Hematopoietic multipotent progenitor cell treated with erythropoietin and hydrocortisone succinate and interleukin-3 and kit ligand, for 15 days (in vitro differentiated cells): ENCODE data around the gene HRH2.
"Not testable (repeated sequence)": the region's sequence is repeated elsewhere in the genome, so short reads cannot be mapped to it uniquely, and the experiment has no call there.

Experiments used
- DNase-seq: peaks from one replicate; pipeline ENCODE4 v3.0.0-alpha.2; 2015; ENCODE audit warnings: low spot score

The HRH2 gene

DNA sequence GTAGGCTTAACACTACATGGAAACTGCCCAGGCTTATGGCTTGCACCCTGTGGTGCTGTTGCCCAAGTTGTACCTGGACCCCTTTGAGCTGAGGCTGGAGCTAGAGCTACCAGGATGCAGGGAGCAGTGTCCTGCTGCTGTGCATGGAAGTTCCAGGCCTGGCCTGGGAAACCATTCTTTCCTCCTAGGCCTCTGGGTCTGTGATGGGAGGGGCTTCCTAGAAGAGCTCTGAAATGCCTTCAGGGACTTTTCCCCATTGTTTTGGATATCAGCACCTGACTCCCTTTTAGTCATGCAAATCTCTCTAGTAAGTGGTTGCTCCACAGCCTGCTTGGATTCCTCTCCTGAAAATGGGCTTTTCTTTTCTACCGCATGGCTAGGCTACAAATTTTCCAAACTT is 7.9 kb upstream of the HRH2 start:
- DNase-seq: no peak

DNA sequence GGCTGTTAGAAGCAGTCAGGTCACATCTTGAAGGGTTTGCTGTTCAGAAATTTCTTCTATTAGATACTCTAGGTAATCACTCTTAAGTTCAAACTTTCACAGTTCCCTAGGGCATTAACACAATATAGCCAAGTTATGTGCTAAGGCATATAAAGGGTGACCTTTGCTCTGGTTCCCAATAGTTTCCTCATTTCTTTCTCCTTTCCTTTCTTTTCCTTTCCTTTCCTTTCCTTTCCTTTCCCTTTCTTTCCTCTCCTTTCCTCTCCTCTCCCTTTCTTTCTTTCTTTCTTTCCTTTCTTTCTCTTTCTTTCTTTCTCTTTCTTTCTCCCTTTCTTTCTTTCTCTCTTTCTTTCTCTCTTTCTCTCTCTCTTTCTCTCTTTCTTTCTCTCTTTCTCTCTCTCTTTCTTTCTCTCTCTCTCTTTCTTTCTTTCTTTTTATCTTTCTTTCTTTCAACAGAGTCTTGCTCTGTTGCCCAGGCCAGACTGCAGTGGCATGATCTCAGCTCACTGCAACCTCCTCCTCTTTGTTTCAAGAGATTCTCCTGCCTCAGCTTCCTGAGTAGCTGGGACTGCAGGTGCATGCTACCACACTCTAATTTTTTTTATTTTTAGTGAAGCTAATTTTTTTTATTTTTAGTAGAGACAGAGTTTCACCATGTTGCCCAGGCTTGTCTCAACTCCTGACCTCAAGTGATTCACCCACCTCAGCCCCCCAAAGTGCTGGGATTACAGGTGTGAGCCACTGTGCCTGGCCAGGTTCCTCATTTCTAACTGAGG is 7.3 kb upstream of the HRH2 start:
- DNase-seq: not testable (repeated sequence)

GRCh38 chr5:175652741-175653663 is 4.9 kb upstream of the HRH2 start:
- no peak for DNase-seq

DNA sequence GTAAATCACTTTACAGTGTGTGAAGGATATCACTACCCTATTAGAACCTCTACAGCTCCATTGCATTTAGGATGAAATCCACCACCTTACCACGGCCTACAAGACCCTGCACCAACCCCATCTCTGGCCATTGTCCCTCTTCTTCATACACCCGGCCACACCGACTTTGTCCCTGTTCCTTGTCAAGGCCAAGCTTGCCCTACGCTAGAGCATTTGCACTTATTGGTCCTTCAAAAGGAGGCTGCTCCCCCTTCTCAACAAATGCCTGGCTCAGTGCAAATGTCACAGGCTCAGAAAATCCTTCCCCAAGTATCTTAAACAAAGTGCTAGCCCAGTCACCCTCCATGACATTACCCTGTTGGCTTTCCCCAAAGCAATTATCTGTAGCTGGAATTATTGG is 4.1 kb upstream of the HRH2 start:
- DNase-seq: no peak

DNA sequence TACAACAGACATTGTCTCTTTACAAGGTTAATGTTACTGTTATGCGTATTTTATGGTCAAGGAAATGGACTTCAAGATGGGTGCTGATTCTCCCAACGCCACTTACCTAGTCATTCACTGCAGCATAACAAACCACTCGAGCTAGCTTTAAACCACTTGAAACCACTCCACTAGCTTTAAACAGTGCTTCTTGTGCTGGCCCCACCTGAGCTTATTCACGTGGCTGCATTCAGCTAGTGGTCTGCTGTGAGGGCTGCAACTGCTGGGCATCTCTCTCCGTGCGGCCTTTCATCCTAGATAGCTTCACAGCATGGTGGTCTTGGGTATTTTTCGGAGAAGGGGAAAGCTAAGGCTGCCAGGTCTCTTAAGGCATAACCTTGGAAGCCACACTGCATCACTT is 3.5 kb upstream of the HRH2 start:
- DNase-seq: no peak

DNA sequence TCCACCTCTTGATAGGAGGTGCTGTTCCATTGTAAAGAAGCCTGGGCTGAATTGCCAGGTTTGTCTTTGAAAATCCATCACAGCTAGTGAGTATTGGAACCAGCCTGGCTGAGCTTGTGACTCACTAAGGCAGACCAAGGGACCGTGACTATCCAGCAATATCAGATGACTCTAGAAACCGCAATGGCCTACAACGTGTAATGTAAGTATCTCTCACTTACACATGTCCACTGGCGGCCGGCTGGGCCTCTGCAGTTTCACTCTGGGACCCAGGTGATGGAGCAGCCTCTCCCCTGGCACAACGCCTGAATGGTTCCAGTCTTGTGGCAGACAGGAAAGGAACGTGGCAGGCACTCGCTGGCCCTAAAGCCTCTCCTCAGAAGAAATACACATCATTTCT is 3.1 kb upstream of the HRH2 start:
- DNase-seq: no peak

DNA sequence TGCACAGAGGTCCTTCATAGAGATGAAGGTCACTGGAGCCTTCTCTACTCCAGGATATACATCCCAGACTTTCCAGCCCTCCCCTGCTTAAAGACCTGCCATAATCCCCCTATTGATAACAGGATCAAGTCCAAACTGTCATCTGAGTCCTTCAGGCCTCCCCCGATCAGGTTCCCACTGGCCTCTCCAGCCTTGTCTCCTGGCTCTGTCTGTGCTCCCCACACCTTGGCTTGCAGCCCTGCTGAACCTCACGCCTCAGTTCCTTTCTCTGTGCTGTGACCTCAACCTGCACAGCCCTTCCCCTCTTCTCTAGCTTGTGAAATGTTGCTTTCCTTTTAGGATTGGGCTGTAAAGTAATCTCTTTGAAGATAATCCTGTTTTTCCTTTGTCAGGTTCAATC is 2.5 kb upstream of the HRH2 start:
- DNase-seq: no peak

DNA sequence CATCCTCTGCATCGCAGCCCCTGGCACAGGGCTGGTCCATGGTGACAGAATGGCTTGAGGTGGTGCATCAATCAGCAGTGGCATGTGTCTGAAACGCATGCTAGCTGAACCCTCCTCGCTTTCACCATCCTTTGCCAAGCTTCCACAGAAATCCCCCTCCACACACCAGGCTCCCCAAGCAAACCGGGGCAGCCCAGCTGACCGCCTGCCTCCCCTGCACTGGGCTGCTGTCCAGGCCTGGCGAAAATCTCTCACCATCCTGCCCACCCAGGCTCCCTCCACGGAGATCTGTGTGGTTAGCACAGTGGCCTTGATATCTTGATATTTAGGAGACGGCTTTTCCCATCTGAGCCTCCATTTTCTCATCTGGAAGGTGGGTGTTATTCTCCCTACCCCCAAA is 905 bp upstream of the HRH2 start:
- no peak for DNase-seq

DNA sequence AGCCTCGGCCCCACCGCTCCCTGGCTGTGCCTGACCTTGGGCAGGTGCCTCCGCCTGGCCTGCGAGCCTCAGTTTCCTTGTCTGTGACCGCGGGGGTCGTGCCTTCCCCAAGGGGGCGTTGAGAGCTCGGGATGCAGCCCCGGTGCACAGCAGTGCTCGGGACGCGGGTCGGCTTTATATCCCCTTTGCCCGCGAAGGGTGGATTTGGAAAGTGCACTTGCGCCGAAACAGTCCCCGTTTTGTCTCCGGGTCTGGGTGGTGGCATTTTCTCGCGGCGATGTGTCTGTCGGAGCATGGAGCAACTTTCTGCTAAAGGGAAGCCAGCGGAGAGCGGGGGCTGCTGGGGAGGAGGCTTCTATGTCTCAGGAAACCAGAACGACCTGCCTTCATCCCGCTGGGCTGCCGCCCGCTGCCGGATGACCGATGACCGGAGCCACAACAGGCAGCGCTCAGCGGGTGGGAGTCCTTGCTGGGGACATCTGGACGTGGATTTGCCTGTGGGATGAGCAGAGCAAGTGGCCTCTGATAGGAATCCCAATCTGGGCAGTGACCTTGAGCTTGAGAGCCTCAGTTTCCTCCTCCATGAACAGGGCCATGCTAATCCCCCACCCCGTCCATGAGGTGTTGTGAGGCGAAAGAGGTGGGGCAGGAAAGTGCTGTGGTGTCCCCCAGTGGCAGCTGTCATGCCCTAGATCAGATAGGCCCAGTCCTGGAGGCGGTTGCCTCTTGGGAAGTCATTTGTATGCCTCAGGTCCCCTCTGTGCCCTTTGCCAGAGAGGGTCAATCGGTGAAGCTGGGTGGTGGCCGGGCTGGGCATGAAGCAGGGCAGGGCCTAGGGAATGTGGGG is 651 bp downstream of the HRH2 start:
- no peak for DNase-seq

DNA sequence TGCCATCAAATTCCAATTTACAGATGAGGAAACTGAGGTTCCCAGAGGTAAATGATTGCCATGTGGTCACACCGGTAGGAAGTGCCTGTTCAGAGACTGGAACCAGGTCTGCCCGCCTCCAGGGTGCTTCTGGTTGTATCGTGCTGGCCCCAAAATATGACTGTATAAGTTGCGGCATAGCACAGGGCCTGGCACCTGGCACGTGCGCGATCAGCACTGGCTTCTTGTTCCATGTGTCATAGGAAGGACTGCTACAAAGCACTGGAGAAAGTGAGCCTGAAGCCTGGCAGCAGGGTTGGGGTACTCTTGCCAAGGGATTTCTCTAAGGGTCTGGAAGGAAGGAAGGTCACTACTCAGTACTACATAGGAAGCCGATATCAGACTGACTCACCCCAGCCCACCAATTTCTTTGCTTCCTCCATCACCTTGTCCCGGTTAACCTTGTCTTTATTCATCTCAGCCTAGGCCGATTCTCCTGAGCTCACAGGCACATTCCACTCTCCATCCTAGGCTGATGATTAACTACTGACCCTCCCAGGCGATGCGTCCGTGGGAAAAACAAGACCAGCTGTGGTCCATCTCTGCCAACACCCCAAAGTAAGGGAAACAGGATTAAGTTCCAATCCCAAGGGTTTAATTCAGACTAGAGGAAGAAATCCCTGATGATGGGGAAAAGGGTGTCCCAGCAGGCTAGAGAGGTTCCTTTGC is 1.8 kb downstream of the HRH2 start:
- no peak for DNase-seq

GRCh38 chr5:175663186-175664184 is 5.6 kb downstream of the HRH2 start:
- no peak for DNase-seq

DNA sequence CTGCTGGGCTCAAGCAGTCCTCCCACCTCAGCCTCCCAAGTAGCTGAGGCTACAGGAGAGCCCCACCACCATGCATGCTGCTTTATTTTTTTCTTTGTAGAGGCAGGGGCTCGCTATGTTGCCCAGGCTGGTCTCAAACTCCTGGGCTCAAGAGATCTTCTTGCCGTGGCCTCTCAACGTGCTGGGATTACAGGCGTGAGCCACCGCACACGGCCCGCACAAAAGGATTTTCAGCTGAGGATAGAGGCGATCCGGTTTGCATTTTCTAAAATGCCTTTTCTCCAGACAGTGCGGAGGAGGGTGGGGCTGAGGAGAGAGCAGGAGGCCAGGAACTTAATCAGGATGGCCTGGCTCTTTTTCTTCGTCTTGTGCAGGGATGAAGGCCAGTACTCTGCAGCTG is 6.9 kb downstream of the HRH2 start:
- DNase-seq: no peak

DNA sequence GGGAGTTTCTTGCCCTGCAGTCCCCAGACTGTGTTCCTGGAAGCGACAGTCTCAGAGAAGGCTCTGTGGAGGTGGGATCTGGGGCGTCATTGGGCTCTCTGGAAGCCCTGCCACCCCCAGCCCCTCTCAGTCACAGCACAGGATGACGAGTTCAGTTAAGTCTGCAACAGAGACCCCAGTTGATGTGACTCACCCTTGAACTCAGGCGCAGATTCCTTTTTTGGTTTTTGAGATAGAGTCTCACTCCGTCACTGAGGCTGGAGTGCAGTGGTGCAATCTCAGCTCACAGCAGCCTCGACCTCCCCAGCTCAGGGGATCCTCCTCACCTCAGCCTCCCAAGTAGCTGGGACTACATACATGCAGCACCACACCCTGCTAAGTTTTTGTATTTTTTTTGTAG is 8.3 kb downstream of the HRH2 start:
- DNase-seq: no peak

DNA sequence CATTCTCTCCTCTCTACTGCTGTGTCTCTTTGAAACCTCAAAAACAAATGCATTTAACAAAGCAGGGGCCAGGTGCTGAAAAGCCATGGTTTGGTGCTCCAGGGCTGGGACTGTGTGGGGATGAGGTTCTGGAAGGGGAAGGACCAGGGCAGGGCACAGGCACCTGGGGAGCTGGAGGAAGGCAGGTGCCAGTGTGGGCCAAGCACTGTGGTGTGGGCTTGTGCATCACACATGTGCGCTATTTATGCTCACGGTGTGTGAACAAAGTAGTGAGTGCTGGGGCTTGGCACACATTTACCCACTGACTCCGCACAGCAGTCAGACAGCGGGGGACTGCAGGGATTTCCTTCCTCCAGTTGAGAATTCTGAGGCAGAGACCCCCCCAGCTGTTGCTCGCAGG is 10.1 kb downstream of the HRH2 start:
- DNase-seq: no peak

DNA sequence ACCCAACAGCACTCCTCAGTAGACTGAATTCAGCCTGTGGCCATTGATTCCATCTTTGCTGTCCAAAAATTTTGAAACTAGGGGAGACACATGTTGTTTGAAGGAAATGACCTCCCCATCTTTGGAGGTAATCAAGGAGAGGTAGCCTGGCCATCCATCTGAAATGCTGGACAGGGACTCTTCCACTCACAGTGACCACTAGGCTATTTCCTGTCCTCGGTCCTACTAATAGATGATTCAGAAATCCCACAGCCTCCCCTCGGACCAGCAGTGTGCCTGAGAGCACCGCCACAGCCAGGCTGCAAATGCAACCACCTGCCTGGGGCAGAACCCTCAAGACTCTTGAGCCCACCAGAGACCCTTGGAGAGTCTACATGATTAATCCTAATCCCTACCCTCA is 12.5 kb downstream of the HRH2 start:
- DNase-seq: no peak

DNA sequence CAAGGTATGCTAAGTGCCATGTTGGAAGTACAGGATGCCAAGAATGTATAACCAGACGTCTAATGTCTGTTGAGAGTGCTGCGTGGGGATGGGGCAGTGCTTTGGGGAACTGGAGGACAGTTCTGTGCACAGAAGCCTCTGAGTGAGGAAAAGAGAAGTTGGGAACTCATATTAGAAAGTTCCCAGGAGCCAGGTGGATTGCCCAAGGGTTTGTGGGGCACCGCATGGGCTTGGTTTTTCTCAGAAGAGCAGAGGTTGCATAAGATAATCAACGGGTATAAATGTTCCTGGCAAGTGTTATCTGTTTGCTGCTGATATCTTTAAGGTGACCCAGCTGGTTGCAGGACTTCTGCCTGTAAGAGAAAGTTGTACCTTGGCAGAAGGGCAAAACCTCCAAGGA is 13.1 kb downstream of the HRH2 start:
- no peak for DNase-seq

- DNase-seq: no peak
These were observed 15.2 kb downstream of the HRH2 start for GRCh38 chr5:175672976-175673648.

DNA sequence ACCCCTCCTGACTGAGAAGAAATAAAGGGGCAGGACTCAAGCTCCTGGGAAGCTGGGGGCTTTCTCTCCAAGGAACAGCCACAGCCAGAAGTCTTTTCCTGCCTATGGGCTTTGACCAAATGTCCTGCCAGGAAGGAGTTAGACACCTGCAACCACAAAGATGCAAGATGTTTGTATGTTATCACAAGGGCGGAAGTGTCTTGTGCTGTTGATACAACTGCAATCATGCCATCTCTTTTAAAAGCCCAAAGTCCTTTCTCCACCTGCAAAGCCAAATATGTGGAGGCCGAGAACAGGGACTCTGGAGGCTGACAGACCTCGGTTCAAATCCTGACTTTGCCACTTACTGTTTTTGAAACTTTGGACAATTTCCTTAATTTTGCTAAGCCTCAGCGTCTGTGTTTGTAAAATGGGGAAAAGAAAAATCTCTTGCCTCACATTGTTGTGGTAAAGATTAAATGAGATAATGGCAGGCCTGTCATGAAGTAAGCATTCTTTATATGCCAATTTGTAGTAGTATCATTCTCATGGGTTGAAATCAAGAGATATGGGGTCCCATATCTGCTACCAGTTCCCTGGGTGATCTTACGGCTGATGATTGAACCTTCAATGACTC is 17.0 kb downstream of the HRH2 start:
- no peak for DNase-seq

GRCh38 chr5:175675873-175676272 is 18.0 kb downstream of the HRH2 start:
- no peak for DNase-seq

GRCh38 chr5:175677571-175677970 is 19.7 kb downstream of the HRH2 start:
- DNase-seq: no peak
